GM18858 (cell line): ENCODE measurements around the gene IL20.

Experiments
- ATAC-seq: cut with Tn5 transposase; IDR thresholded peaks from one replicate; pipeline ENCODE4 v1.9.1; 2021; ENCODE audit not compliant: unreplicated experiment

IL20 gene

DNA sequence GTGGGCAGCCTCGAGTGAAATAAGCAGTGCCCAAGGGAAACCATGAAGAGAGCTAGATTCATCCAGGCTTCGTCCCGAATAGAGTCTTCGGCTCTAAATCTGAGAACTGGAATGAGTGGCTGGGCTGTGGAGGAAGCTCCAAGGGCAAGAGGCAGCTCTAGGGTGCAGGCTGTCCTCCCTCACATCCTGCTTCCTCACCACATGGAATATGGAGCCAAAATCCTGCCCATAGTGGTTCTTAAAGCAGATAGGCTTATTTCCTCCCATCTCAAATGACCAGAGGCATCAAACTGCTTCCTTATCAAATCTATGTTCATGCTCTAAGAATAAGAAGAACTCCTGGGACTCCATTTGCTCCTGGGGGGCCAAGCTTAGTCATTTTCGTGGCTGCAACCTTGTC, 34.3 kb downstream of the IL20 start:
- no peak for ATAC-seq

- no peak for ATAC-seq
Observed at GRCh38 chr1:206900149-206900548, 34.7 kb downstream of the IL20 start.

- ATAC-seq = no peak
Observed at GRCh38 chr1:206901944-206902343, 36.5 kb downstream of the IL20 start.

- no peak for ATAC-seq
Observed at GRCh38 chr1:206902702-206903101, 37.3 kb downstream of the IL20 start.

DNA sequence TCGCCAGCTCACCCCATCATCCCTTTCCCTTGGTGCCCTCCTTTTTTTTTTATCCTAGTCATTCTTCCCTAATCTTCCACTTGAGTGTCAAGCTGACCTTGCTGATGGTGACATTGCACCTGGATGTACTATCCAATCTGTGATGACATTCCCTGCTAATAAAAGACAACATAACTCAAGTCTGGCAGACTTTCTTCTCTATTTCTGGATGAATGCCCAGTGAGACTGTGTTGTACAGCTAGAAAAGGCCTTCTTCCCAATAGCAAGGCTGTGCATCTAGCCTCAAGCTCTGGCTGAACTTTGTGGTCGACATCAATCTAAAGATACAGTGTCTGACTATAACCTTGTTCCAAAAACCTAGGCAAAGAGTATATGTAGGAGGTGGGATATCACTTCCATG, 38.3 kb downstream of the IL20 start:
- no peak for ATAC-seq

GRCh38 chr1:206904423-206905142, 39.2 kb downstream of the IL20 start:
- no peak for ATAC-seq

DNA sequence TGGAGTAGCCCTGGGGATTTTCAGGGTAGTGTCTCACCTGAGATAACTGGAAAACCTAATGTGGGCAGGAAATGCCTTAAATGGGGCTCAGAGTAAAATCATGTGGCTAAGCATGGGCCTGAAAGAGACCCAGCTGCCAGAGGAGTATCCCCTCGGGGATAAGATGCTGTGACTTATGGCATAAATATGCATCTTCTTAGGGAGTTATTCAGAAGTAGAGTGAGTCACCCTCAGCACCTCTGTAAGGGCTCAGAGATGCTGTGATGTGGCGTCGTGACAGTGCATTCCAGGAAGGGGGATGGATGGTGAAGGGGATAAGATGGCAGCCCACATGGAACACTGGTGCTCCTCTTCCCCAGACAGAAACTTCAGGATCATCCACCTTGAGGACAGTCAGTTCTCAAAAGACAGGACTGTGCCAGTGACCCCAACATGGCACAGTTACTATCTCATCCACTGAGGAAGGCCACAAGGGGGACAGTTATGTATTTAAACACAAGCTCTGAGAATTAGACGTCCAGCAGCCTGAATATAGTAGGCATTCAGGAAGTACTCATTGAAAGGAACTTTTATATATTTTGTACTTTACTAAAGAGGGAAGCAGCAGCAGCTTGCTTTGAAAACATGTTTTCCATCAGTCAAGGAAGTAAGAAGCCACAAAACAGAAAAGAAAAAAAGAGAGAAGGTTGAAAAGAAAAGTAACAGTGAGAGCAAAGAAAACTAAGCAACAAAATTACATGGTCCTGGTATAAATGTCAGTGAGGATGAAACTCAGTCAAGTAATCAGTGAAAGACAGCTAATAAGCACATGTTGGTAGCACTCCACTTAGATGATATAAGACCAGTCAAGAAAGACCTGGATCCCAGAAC, 40.1 kb downstream of the IL20 start:
- ATAC-seq = no peak

DNA sequence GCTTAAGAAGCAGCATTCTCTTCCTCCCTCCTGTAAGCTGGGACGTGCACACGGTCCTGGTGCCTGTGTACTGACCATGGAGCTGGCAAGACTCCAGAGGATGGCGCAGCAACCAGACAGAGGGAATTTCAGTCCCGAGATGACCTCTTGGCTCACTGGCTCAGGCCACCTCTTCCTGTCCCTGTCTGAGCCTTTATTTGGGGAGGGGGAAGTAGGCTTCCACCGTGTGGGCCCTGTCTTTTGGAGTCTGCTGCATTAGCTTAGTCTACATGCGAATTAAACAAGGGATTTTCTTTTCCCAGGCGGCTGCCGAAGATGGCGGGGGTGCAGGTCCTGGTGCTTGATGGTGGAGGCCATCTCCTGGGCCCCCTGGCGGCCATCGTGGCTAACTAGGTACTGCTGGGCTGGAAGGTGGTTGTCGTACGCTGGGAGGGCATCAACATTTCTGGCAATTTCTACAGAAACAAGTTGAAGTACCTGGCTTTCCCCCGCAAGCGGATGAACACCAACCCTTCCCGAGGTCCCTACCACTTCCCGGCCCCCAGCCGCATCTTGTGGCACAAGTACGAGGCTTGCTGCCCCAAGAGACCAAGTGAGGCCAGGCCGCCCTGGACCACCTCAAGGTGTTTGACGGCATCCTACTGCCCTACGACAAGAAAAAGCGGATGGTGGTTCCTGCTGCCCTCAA, 42.0 kb downstream of the IL20 start:
- no peak for ATAC-seq

- no peak for ATAC-seq
Observed at GRCh38 chr1:206908038-206908437, 42.6 kb downstream of the IL20 start.

DNA sequence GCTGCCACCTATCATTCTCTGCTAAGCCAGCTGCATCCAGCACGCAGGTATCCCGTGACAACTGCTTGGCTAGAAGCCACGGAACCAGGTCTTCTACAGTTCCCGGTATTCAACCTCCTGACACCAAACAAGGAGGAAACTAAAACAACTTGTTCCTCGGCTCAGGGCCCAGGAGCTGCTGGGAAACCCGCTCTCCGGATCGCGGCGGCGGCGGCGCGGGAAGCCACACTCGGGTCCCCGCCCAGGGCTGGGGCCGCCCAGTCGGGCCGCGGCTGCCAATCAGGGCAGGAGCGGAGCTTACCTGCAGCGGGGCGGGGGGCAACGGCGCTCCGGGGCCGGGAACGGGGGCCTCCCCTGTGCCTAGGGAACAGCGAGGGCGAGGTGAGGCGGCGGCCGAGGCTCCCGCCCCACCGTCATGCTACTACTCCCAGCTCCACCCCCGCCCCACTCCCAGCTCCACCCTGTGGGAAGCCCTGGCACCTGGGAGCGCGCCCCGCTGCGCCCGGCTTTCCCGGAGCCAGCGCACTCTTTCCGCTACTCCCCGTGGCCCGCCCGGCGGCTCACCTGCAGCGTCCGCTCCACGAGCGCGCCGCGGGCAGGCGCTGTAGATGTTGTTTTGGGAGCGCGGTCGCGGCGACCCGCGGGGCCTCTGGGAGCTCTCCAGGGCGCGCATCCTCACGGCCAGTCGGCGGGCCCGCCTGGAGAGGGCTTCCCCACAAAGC, 43.9 kb downstream of the IL20 start:
- no peak for ATAC-seq

DNA sequence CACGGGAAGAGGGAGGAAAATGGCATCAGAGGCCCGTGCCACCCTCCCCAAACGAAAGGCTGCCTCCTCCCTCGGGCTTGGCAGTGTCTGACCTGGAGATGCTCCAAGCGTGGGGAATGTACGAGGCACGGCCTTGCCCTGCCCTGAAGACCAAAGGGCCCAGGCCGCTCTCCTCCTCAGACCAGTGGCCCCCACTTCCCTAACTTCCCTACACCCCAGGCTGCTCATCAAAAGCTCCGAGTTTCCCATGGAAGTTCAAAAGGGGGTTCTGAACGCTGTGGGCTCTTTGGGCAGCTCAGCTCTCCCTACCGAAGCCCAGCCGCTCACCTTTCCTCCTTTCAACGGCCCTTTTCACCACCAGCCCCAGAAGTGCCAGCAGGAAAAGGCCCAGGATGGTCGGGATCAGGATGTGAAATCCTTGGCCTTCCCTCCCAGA, 44.5 kb downstream of the IL20 start:
- ATAC-seq = no peak

DNA sequence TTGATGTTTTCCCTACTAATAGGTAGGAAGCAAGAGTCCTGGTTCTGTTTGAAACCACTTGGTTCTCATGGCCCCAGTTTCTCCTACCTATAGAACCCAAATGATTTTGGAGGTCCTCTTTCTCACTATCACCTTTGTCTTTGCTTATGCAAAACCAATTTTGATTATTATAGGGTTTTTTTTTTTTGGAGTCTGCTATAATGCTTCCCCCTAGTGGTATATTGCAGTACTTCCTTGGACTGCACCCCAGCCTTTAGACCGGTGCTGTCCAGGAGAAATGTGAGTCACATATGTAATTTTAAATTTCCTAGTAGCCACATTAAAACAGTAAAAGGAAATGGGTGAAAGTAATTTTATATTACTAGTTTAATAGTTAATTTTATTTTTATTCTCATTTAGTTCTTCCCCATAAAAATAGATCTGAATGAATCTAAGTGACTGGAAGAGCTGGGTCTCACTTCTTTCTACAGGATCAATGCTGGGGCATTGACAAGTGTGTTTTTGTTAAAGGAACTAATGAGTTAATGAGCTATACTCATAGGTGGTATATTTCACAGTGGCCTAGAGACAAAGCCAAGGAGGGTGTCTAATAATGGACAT, 45.7 kb downstream of the IL20 start:
- ATAC-seq = no peak

GRCh38 chr1:206912445-206913095, 47.1 kb downstream of the IL20 start:
- ATAC-seq = no peak

- ATAC-seq = no peak
Observed at GRCh38 chr1:206913766-206914537, 48.5 kb downstream of the IL20 start.

GRCh38 chr1:206915030-206915735, 49.8 kb downstream of the IL20 start:
- ATAC-seq = no peak

DNA sequence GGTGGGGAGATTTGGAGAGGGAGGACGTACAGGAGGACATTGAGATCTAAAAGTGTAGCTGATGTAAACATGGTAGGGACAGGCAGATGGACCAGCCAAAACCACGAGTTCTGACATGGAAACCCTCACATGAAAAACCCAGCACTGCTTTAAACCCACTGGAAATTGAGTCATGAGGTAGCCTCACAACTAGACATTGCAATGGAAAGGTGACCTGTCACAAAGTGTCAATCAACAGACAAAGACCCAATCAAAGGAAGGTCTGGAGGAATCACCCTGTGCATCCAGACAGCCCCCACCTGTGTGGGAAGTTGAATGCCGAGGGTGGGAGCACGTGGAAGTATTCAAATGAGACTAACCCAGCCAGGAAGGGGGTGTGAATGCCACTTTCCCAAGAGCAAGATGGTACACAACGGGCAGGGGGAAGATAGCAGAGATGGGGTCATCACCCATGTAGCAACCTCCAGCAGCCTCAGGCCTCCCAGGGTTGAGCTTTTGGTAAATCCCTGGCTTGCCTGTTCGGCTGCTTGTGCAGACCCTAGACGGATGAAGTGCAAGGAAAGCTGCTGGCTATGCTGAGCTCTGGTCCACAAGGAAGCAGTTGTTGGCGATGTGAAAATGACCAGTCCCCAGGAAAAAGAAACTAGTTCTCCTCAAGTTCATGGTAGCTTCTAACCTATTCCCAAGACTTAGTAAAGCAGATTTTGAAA, 50.7 kb downstream of the IL20 start:
- no peak for ATAC-seq

DNA sequence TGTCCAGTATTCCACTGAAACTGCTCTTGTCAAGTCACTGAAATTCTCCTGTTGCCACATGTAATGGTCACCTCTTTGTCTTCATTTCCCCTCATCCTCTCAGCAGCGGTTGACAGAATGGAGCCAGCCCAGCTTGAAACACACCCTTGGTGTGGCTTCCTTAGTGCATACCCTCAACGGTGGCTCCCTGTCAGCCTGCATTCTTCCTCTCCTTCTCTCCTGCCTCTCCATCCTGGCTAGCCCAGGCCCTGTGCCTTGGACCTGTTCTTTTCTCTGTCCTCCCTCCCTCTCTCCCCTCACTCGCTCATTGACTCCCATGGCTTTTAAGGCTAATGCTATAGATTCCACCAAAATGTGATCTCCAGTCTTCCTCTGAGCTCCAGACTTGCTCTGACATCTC, 52.7 kb downstream of the IL20 start:
- ATAC-seq = no peak
